HG02840 (cell line): ENCODE data around the gene ATRX.
"Not testable (repeated sequence)": the region's sequence is repeated elsewhere in the genome, so short reads cannot be mapped to it uniquely, and the experiment has no call there.

Experiments
- ATAC-seq: cut with Tn5 transposase; IDR thresholded peaks from one replicate; pipeline ENCODE4 v1.9.1; 2021; ENCODE audit warnings: mild to moderate bottlenecking, moderate library complexity, moderate number of reproducible peaks; ENCODE audit not compliant: unreplicated experiment, low FRiP score

ATRX gene

DNA sequence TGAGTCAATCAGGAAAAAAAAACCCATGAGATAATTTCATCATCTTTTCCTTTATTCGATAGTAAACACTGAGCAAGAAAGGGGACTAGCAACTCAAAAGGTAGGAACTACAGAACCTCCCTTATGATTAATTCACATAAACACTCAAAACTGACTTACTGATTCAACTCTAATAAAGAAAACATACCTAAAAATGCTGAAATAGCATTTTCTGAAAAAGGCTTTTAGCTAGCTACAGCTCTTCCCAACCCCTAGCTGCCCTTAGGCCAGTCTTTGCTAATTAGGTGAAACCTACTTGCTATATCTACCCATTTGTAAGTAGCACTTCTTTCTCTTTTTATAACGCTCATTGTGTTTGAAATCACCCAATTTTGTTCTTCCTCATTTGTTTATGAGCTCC is 150.6 kb downstream of the ATRX start:
- ATAC-seq = no peak

DNA sequence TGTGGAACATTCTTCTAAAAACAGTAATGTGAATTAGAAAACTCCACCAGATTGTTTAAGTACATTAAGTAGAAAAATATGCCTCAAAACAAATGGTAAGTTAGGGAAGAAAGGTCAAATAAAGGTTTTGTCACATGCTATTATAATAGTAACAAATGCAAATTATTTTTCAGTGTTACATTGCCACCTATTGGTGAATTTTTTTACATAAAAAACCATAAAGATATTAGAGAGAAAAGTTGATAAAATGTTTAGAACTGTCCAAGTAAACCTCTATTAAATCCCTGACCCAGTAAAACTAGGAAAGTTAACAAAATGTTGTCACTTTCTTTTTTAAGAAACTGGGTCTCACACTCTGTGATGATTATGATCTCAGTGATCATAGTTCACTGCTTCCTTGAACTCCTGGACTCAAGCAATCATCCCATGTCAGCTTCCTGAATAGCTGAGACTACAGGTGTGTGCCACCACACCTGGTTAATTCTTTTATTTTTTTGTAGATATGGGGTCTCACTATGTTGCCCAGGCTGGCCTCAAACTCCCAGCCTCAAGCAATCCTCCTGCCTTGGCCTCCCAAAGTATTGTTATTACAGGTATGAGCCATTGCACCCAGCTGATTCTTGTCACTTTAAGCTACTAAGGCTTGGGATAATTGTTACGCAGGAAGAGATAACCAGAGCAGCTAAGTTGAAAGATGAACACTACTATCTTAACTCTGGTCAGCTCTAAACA is 157.6 kb downstream of the ATRX start:
- ATAC-seq = no peak

DNA sequence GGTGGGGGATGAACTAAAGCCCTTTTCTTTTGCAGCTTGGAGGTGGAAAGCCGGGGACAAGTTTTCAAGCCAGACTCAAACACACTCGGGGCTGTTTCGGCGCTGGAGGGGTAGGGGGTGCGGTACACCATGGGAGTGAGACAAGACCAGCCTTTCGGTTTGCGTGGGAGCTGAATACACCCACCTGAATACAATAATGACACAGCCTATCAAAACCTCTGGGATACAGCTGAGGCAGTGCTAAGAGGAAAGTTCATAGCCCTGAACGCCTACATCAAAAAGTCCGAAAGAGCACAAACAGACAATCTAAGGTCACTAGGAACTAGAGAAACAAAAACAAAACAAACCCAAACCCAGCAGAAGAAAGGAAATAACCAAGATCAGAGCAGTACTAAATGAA is 163.3 kb downstream of the ATRX start:
- no peak for ATAC-seq

DNA sequence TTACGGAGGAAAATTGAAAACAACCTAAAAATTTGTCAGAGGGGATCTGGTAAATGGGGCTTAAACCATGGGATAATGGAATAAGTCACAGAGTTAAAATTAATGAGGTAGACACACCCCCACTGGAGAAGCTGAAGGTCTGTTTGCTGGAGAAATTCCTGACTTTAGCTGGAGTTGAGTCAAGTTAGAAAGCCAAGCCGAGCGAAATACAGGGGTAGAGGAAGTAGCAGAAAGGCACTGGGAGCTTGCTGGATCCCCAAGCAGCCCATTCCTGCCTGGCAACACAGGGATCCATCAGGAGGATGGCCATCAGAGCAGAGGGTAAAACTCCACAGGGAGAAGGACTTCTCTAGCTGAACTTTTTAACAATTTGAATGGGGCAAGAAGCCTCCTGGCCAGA is 163.8 kb downstream of the ATRX start:
- no peak for ATAC-seq

DNA sequence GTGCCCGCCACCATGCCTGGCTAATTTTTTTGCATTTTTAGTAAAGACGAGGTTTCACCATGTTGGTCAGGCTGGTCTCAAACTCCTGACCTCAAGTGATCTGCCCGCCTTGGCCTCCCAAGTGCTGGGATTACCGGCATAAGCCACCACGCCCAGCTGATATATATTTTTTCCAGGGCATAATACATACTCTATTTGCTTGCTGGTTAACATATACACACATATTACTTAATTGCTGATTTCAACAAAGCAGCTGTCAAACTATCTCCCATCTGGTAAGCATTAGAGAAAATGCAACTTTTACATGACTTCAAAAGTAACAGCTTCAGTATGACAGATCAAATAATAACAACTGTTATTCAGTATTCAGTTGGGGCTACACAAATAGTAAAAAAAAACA is 164.6 kb downstream of the ATRX start:
- not testable (repeated sequence) for ATAC-seq

DNA sequence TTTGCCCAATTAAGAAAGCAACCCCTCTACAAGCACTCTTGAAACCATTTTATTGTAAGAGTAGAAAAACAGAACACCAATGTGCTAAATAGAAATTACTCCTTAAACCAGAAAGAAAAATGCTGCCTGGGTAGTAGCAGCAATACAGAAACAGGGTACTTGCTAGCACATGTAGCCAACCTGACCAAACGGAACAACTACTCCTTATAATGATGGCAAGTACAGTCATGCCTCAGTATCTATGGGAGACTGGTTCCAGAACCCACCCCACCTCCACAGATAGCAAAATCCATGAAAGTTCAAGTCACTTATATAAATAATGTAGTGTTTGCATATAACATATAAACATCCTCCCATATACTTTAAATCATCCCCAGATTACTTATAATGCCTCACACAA is 168.8 kb downstream of the ATRX start:
- ATAC-seq = no peak

DNA sequence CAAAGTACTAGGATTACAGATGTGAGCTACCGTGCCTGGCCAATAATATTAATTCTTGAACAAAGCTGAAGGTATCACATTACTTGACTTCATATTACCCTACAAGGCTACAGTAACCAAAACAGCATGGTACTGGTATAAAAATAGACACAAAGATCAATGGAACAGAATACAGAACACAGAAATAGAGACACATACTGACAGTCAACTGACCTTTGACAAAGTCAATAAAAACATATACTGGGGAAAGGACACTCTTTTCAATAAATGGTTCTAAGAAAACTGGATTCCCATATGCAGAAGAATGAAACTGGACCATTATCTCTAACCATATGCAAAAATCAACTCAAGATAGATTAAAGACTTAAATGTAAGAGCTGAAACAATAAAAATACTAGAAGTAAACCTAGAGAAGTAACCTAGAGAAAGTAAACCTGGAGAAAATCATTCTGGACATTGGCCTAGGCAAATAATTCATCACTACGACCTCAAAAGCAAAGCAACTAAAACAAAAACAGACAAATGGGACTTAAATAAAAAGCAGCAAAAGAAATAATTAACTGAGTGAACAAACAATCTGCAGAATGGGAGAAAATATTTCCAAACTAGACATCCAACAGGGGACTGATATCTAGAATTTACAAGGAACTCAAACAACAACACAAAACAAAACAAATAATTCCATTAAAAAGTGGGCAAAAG is 182.2 kb downstream of the ATRX start:
- ATAC-seq = no peak

DNA sequence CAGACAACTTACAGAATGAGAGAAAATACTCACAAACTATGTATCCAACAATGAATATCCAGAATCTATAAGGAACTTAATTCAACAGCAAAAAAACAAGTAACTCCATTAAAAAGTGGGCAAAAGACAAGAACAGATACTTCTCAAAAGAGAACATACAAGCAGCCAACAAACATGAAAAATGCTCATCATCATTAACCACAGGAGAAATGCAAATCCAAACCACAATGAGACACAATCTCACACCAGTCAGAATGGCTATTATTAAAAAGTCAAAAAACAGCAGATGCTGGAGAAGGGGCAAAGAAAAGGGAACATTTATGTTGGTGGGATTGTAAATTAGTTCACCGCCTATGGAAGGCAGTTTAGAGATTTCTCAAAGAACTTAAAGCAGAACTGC is 188.5 kb downstream of the ATRX start:
- no peak for ATAC-seq

DNA sequence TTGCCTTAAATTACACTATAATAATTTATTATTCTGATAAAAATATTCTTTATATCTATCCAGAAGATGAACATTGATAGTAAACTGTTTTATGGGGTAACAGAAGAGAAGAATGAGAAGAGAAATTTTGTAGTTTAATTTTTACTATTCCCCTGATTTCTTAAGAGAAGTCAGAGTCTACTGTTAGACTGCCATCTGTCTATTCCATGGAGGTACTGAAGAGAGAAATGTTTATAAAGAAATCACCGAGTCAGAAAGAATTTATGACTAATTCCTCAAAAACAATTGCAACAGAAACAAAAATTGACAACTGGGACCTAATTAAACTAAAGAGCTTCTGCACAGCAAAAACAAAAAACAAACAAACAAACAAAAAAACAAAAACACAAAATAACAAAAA is 188.9 kb downstream of the ATRX start:
- no peak for ATAC-seq

DNA sequence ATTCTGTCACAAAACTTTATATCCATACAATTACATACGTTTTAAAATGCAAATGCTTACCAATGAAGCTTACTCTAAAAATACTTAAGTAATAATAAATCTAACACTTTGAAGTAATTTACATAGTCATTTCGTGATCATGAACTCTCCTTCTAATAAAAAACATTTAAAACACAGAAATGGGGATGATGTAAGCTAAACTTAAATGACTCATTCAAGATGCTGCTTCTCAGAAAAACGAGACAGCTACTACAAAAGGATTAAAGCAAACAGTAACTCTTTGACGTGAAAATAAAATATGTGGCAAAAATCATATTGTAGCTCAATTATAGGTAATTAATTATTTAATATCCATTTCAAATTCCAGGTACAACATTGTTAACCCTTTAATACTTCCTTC is 190.2 kb downstream of the ATRX start:
- ATAC-seq = no peak

DNA sequence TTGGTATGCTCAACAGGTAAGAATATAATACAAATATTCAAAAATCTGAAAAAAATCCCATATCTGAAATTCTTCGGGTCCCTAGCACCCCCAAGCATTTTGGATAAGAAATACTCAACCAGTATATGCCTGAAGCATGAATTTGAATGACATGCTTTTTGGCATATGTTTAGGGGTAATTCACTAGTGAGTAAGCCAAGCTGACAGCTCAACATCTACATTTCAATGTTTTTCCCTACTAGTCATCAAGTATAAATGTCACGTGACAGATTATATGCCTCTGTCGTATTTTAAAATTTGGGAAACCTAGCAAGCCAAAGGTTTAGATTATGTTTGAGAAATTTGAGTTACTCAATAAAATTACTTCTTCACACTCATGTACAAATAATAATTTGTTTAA is 213.7 kb downstream of the ATRX start:
- ATAC-seq = no peak

DNA sequence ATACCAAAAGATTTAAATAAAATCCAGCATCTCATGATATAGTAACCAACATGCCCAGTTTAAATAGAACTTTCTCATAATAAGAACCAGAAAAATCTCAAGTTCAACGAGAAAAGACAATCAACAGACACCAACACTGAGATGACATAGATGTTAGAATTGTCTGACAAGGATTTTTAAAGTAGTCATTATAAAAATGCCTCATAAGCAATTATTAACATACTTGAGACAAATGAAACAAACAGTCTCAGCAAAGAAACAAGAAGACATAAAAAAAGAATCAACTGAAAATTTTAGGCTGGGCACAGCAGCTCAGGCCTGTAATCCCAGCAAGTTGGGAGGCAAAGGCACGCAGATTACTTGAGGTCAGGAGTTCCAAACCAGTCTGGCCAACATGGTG is 220.7 kb downstream of the ATRX start:
- no peak for ATAC-seq

DNA sequence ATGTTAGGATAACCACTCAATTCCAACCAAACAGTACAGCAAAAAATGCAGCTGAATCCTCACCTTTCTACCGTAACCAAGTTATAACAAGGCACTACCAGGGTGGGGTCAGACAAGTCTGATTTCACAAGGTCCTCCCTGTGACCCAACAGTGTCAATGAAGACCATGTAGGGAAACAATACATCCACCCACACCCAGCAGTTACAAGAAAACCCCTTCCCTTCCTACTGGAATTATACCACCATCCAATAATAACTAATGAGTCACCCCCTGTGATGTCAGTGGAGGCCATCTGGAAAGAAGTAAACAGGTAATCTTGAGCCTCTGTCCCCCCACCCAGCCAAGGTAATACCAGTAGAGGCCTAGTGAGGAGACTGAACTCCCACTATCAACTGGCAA is 221.2 kb downstream of the ATRX start:
- ATAC-seq = no peak

DNA sequence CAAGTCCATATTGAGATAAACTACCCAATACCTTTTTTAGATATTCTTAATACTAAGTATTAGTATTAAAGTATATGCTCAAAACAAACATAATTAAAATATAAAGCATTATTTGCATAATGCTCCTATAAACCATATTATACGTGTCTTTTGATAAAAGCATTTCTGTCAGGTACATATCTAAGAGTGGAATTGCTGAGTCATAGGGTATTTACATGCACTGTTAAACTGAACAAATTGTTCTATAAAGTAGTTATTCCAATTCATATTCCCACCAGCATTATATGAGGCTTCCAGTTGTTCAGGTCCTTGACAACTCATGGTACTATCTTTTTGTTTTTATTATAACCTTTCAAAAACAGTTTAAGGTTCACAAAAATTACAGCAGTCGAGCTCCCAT is 224.6 kb downstream of the ATRX start:
- no peak for ATAC-seq

DNA sequence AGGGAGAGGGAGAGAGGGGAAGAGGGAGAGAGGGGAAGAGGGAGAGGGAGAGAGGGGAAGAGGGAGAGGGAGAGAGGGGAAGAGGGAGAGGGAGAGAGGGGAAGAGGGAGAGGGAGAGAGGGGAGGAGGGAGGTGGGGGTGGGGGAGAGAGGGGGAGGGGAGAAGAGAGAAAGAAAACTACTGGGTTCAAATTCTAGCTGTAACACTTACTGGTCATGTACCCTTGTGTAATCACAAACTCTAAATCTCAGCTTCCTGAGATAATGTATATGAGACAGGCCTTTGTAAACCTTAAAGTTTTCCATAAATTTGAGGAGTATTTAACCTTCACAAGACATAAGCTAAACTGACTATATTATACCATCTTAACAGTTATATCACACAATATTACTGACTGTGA is 229.7 kb downstream of the ATRX start:
- no peak for ATAC-seq

DNA sequence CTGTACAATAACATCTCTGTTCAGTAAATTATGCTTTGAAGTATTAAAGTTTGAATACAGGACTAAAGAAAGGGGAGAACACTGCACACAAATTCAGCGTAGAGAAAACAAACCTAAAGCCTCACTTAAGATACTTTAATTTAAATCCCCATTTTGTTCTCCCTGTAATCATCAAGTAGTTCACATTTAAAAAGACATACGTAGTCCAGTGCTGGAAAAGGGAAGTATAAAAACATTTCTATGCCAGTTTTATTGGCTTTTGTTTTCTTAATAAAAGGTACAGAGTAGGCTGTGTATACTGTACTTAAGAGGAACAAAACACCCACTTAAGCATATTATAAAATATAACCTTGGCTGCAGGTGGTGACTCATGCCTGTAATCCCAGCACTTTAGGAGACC is 237.3 kb downstream of the ATRX start:
- no peak for ATAC-seq

DNA sequence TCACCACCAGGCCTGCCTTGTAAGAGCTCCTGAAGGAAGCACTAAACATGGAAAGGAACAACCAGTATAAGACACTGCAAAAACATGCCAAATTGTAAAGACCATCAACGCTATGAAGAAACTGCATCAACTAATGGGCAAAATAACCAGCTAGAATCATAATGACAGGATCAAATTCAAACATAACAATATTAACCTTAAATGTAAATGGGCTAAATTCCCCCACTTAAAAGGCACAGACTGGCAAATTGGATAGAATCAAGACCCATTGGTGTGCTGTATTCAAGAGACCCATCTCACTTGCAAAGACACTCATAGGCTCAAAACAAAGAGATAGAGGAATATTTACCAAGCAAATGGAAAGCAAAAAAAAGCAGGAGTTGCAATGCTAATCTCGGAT is 246.2 kb downstream of the ATRX start:
- ATAC-seq = not testable (repeated sequence)

DNA sequence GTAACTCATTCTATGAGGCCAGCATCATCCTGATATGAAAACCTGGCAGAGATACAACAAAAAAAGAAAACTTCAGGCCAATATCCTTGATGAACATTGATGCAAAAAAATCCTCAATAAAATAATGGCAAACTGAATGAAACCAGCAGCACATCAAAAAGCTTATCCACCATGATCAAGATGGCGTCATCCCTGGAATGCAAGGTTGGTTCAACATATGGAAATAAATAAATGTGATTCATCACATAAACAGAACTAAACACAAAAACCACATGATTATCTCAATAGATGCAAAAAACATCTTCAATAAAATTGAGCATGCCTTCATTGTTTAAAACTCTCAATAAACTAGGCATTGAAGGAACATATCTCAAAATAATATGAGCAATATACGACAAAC is 254.8 kb downstream of the ATRX start:
- ATAC-seq = not testable (repeated sequence)

DNA sequence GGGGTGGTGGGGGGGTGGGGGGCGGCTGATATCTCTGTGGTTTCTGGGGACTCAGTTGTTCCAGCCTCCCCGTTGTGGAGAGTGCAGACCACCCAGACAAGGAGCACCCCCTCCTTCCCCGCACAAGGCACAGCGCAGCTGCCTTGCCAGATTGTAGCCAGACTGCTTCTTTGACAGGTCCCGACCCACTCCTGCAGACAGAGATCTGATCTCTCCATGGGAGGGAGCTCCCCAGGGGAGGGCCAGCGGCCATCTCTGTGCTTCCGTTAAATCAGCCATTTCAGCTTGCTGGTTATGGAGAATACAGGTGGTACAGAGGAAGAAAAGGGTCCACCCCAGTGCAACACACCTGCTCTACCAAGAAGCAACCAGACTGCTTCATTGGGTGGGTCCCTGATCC is 258.0 kb downstream of the ATRX start:
- ATAC-seq = no peak

DNA sequence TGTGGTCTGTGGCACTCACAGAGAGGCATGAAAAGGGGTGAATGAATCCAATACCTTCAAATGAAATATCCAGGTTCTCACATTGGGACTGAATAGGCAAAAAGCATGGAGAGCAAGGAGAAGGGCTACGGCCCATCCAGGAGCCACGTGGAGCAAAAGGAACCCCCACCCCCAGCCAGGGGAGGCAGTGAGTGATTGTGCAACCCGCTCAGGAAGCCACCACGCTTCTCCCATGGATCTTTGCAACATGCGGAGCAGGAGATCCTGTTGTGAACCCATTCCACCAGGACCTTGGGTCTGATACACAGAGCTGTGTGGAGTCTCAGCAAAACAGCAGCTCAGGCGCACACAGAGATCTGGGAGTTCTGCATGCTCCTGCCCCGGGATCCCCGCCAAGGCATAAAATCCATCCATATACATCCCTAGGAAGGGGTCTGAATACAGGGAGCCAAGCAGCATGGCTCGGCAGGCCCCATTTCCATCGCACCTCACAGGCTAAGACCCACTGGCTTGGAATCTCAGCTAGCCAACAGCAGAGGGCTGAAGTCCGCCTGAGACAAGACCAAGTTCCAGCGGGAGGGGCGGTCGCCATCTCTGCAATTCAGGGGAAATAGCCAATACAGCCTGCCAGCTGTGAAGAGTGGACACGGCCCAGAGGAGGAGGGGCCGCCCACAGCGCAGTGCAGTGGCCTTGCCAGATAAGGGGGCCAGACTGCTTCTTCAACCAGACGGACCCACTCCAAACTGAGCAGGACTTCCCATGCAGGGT is 258.6 kb downstream of the ATRX start:
- no peak for ATAC-seq

DNA sequence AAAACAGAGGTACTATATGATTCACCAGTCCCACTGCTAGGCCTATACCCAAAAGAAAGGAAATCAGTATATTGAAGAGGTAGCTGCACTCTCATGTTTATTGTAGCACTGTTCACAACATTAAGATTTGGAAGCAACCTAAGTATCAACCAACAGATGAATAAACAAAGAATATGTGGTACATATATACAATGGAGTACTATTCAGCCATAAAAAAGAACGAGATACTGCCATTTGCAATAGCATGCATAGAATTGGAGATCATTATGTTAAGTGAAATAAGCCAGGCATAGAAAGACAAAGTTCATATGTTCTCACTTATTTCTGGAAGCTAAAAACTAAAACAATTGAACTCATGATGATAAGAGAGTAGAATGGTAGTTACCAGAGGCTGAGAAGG is 266.3 kb downstream of the ATRX start:
- no peak for ATAC-seq

DNA sequence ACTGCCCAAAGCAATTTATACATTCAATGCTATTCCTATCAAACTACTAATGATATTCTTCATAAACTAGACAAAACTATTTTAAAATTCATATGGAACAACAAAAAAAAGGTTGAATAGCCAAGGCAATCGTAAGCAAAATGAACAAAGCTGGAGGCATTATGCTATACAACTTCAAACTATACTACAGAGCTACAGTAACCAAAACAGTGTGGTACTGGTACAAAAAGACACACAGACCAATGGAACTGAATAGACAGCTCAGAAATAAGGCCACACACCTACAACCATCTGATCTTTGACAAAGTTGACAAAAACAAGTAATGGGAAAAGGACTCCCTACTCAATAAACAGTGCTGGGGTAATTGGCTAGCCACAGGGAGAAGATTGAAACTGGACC is 271.8 kb downstream of the ATRX start:
- no peak for ATAC-seq
